GM21529 (cell line): Measurements from ENCODE around the gene TMEM247.
"Not testable (repeated sequence)": the region's sequence is repeated elsewhere in the genome, so short reads cannot be mapped to it uniquely, and the experiment has no call there.

Source experiments
- ATAC-seq: cut with Tn5 transposase; IDR thresholded peaks from one replicate; pipeline ENCODE4 v1.9.1; 2021; ENCODE audit not compliant: unreplicated experiment

TMEM247 gene

GRCh38 chr2:46458763-46459500 lies 20.4 kb upstream of the TMEM247 start:
- ATAC-seq, result no peak

GRCh38 chr2:46459694-46460093 lies 19.7 kb upstream of the TMEM247 start:
- no peak for ATAC-seq

- no peak for ATAC-seq
Observed at GRCh38 chr2:46460241-46460921, 19.0 kb upstream of the TMEM247 start.

- ATAC-seq, result peak; percentile 62
Observed at GRCh38 chr2:46461011-46461674, 18.2 kb upstream of the TMEM247 start.

- peak; percentile 45 for ATAC-seq
Observed at GRCh38 chr2:46461709-46462171, 17.6 kb upstream of the TMEM247 start.

- no peak for ATAC-seq
Observed at GRCh38 chr2:46462936-46463335, 16.4 kb upstream of the TMEM247 start.

GRCh38 chr2:46469116-46469515 lies 10.2 kb upstream of the TMEM247 start:
- no peak for ATAC-seq

- ATAC-seq, result no peak
Observed at GRCh38 chr2:46469700-46470099, 9.7 kb upstream of the TMEM247 start.

- no peak for ATAC-seq
Observed at GRCh38 chr2:46470114-46470628, 9.2 kb upstream of the TMEM247 start.

GRCh38 chr2:46471019-46471583 lies 8.3 kb upstream of the TMEM247 start:
- no peak for ATAC-seq

GRCh38 chr2:46471697-46472096 lies 7.7 kb upstream of the TMEM247 start:
- ATAC-seq, result no peak

- not testable (repeated sequence) for ATAC-seq
Observed at GRCh38 chr2:46472165-46472564, 7.2 kb upstream of the TMEM247 start.

- not testable (repeated sequence) for ATAC-seq
Observed at GRCh38 chr2:46477462-46477861, 1.9 kb upstream of the TMEM247 start.

- ATAC-seq, result no peak
Observed at GRCh38 chr2:46477925-46478324, 1.4 kb upstream of the TMEM247 start.

GRCh38 chr2:46480562-46480961 lies 1.2 kb downstream of the TMEM247 start:
- no peak for ATAC-seq

GRCh38 chr2:46481198-46482193 lies 2.1 kb downstream of the TMEM247 start:
- ATAC-seq, result no peak

- no peak for ATAC-seq
Observed at GRCh38 chr2:46482490-46482889, 3.1 kb downstream of the TMEM247 start.

GRCh38 chr2:46485002-46485401 lies 5.6 kb downstream of the TMEM247 start:
- no peak for ATAC-seq

GRCh38 chr2:46486436-46486835 lies 7.1 kb downstream of the TMEM247 start:
- ATAC-seq, result no peak

GRCh38 chr2:46487667-46488335 lies 8.4 kb downstream of the TMEM247 start:
- no peak for ATAC-seq
